MM.1S (cell line): ENCODE measurements around the gene EVA1C.

ENCODE experiments used
- DNase-seq: peaks from one replicate; pipeline ENCODE4 v3.0.0-alpha.2; 2015
- H2AFZ ChIP-seq: fragments of 300-600 bp; sonication (generic); 2 replicates; pipeline ENCODE4 v1.6.0; 2016; ENCODE audit warnings: antibody characterized with exemption, low read length
- H3F3A ChIP-seq: fragments of 300-600 bp; sonication (generic); 2 replicates; pipeline ENCODE4 v1.6.1; 2016; ENCODE audit warnings: mild to moderate bottlenecking, antibody characterized with exemption, low read length, moderate library complexity, mixed read lengths; ENCODE audit not compliant: insufficient read depth
- H3K27ac ChIP-seq: fragments of 300-600 bp; sonication (generic); 2 replicates; pipeline ENCODE4 v1.5.1; 2016; ENCODE audit warnings: mild to moderate bottlenecking, low read length
- H3K27me3 ChIP-seq: fragments of 300-600 bp; sonication (generic); replicated peaks from 2 replicates; pipeline ENCODE4 v1.6.0; 2016; ENCODE audit warnings: low read length; ENCODE audit not compliant: insufficient read depth
- H3K36me3 ChIP-seq: fragments of 300-600 bp; sonication (generic); replicated peaks from 2 replicates; pipeline ENCODE4 v1.6.1; 2016; ENCODE audit warnings: mild to moderate bottlenecking, low read length, mixed read lengths; ENCODE audit not compliant: insufficient read depth
- H3K4me1 ChIP-seq: fragments of 300-600 bp; sonication (generic); 2 replicates; pipeline ENCODE4 v1.6.1; 2016; ENCODE audit warnings: low read length, mixed read lengths
- H3K4me2 ChIP-seq: fragments of 300-600 bp; sonication (generic); 2 replicates; pipeline ENCODE4 v1.6.0; 2016; ENCODE audit warnings: low read depth, low read length
- H3K4me3 ChIP-seq: fragments of 300-600 bp; sonication (generic); 2 replicates; pipeline ENCODE4 v1.5.1; 2016; ENCODE audit warnings: low read length, mixed read lengths
- H3K79me2 ChIP-seq: fragments of 300-600 bp; sonication (generic); 2 replicates; pipeline ENCODE4 v1.6.1; 2016; ENCODE audit warnings: mixed run types, low read length, mixed read lengths
- H3K9ac ChIP-seq: fragments of 300-600 bp; sonication (generic); 2 replicates; pipeline ENCODE4 v1.6.1; 2016; ENCODE audit warnings: low read length, mixed read lengths
- H3K9me2 ChIP-seq: fragments of 300-600 bp; sonication (generic); replicated peaks from 2 replicates; pipeline ENCODE4 v1.6.1; 2016; ENCODE audit warnings: mild to moderate bottlenecking, low read length, mixed read lengths; ENCODE audit not compliant: insufficient read depth
- H3K9me3 ChIP-seq: fragments of 300-600 bp; sonication (generic); replicated peaks from 2 replicates; pipeline ENCODE4 v1.6.1; 2016; ENCODE audit warnings: mild to moderate bottlenecking, low read length, mixed read lengths; ENCODE audit not compliant: insufficient read depth
- H4K20me1 ChIP-seq: fragments of 300-600 bp; sonication (generic); 2 replicates; pipeline ENCODE4 v1.6.1; 2016; ENCODE audit warnings: mild to moderate bottlenecking, low read length, moderate library complexity, mixed read lengths; ENCODE audit not compliant: insufficient read depth
- EZH2 ChIP-seq: fragments of 300-600 bp; sonication (generic); optimal IDR thresholded peaks from 2 replicates; pipeline ENCODE3; 2017; ENCODE audit warnings: low read depth, mild to moderate bottlenecking, antibody characterized with exemption, low read length, mixed read lengths
- EZH2phosphoT487 ChIP-seq: fragments of 300-600 bp; sonication (generic); IDR thresholded peaks from 2 replicates; pipeline ENCODE4 v1.6.1; 2018; ENCODE audit warnings: antibody characterized with exemption, low read length
- TF ChIP-seq, protein P1 (sequence below): fragments of 300-600 bp; sonication (generic); IDR thresholded peaks from 2 replicates; pipeline ENCODE4 v1.5.1; 2016; ENCODE audit warnings: antibody characterized with exemption, low read length, mixed read lengths

Gene EVA1C

GRCh38 chr21:32533053-32533452 is 120.5 kb downstream of the EVA1C start:
- TF ChIP-seq EZH2 (no peak), EZH2phosphoT487 (no peak)
- TF ChIP-seq, protein P1, sequence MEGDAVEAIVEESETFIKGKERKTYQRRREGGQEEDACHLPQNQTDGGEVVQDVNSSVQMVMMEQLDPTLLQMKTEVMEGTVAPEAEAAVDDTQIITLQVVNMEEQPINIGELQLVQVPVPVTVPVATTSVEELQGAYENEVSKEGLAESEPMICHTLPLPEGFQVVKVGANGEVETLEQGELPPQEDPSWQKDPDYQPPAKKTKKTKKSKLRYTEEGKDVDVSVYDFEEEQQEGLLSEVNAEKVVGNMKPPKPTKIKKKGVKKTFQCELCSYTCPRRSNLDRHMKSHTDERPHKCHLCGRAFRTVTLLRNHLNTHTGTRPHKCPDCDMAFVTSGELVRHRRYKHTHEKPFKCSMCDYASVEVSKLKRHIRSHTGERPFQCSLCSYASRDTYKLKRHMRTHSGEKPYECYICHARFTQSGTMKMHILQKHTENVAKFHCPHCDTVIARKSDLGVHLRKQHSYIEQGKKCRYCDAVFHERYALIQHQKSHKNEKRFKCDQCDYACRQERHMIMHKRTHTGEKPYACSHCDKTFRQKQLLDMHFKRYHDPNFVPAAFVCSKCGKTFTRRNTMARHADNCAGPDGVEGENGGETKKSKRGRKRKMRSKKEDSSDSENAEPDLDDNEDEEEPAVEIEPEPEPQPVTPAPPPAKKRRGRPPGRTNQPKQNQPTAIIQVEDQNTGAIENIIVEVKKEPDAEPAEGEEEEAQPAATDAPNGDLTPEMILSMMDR: no peak

GRCh38 chr21:32533611-32534010 is 121.1 kb downstream of the EVA1C start:
- H3K79me2 ChIP-seq: no peaks in the 10 kb centered on the region
- no peaks in the 10 kb centered on the region for H3K4me1 ChIP-seq
- no peak overlapping the region for H3K9ac ChIP-seq

More at GRCh38 chr21:32533053-32533452, 120.5 kb downstream of the EVA1C start:
- H4K20me1 ChIP-seq: no peaks in the 10 kb centered on the region
- no peaks in the 10 kb centered on the region for H3K9me3 ChIP-seq
- no peaks in the 10 kb centered on the region for H3K4me1 ChIP-seq
- no peaks in the 10 kb centered on the region for H3K36me3 ChIP-seq
- no peak overlapping the region for H2AFZ ChIP-seq
- H3F3A ChIP-seq: no peaks in the 10 kb centered on the region
- H3K4me3 ChIP-seq: no peak overlapping the region
- no peak overlapping the region for H3K9ac ChIP-seq
- H3K9me2 ChIP-seq: no peaks in the 10 kb centered on the region
- no peaks in the 10 kb centered on the region for H3K79me2 ChIP-seq
- no peak overlapping the region for H3K4me2 ChIP-seq
- no peak for DNase-seq
- no peaks in the 10 kb centered on the region for H3K27me3 ChIP-seq
- no peak overlapping the region for H3K27ac ChIP-seq

DNA sequence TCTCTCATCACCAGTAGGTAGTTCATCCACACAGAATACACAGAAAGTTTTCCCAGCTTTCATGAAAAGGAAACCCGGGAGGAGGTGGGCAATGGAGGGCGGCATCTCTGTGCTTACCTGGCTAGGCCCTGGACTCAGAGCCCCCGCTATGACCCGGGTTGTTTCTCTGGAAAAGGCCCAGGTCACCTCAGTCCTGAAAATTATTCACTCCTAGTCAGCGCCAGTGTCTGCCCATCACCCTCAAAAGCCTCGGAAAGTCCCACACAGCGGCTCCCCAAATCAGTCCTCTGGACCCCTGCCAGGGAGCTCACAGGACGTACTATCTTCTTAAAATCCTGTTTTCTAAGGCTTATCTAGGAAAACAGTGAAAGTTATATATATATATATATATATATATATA is 121.6 kb downstream of the EVA1C start:
- Histone ChIP-seq H2AFZ (no peak overlapping the region), H3F3A (no peaks in the 10 kb centered on the region), H3K9me2 (no peaks in the 10 kb centered on the region), H3K4me2 (no peak overlapping the region), H3K36me3 (no peaks in the 10 kb centered on the region), H3K4me3 (no peak overlapping the region), H3K27ac (no peak overlapping the region), H4K20me1 (no peaks in the 10 kb centered on the region), H3K79me2 (no peaks in the 10 kb centered on the region), H3K9ac (no peak overlapping the region), H3K27me3 (no peaks in the 10 kb centered on the region), H3K9me3 (no peaks in the 10 kb centered on the region), H3K4me1 (no peaks in the 10 kb centered on the region)
- peak; percentile 5 for DNase-seq
- no peak for TF ChIP-seq EZH2phosphoT487
- no peak for TF ChIP-seq EZH2
- TF ChIP-seq, protein P1: no peak

More at GRCh38 chr21:32533611-32534010, 121.1 kb downstream of the EVA1C start:
- Histone ChIP-seq H3K4me3 (no peak overlapping the region), H3K4me2 (no peak overlapping the region), H4K20me1 (no peaks in the 10 kb centered on the region), H3K9me3 (no peaks in the 10 kb centered on the region), H2AFZ (no peak overlapping the region), H3K36me3 (no peaks in the 10 kb centered on the region), H3K27me3 (no peaks in the 10 kb centered on the region), H3K9me2 (no peaks in the 10 kb centered on the region), H3K27ac (no peak overlapping the region), H3F3A (no peaks in the 10 kb centered on the region)
- TF ChIP-seq, protein P1: no peak
- TF ChIP-seq EZH2phosphoT487 (no peak), EZH2 (no peak)
- no peak for DNase-seq
